Amniotic stem cell (primary cell): ENCODE data around the gene C1orf210.

Experiments
- DNase-seq: peaks from one replicate; lab custom pipeline; 2025; lab: John Stamatoyannopoulos, UW

Gene C1orf210

GRCh38 chr1:43274125-43274803, 11.1 kb downstream of the C1orf210 start:
- no peak for DNase-seq

GRCh38 chr1:43273708-43274107, 11.7 kb downstream of the C1orf210 start:
- no peak for DNase-seq

- no peak for DNase-seq
Measured at GRCh38 chr1:43272576-43273571, 12.5 kb downstream of the C1orf210 start.

GRCh38 chr1:43272161-43272560, 13.2 kb downstream of the C1orf210 start:
- DNase-seq: no peak

GRCh38 chr1:43271186-43272118, 13.9 kb downstream of the C1orf210 start:
- no peak for DNase-seq

GRCh38 chr1:43270421-43271095, 14.8 kb downstream of the C1orf210 start:
- no peak for DNase-seq

- no peak for DNase-seq
Measured at GRCh38 chr1:43269627-43270375, 15.6 kb downstream of the C1orf210 start, which contains the start of gene TMEM125. Gene TMEM125, plus strand, starts transcription at chr1:43269983. Its CDS starts 2,740 bp downstream, at chr1:43272723.

GRCh38 chr1:43267818-43268425, 17.5 kb downstream of the C1orf210 start:
- no peak for DNase-seq

- peak; percentile 7 for DNase-seq
Measured at GRCh38 chr1:43267291-43267805, 18.0 kb downstream of the C1orf210 start.

GRCh38 chr1:43266881-43267280, 18.5 kb downstream of the C1orf210 start:
- no peak for DNase-seq

- no peak for DNase-seq
Measured at GRCh38 chr1:43265431-43265830, 19.9 kb downstream of the C1orf210 start.

GRCh38 chr1:43258370-43258769, 27.0 kb downstream of the C1orf210 start:
- no peak for DNase-seq

- DNase-seq: no peak
Measured at GRCh38 chr1:43256675-43257570, 28.5 kb downstream of the C1orf210 start.

- DNase-seq: no peak
Measured at GRCh38 chr1:43255438-43256210, 29.8 kb downstream of the C1orf210 start.

GRCh38 chr1:43253876-43254275, 31.5 kb downstream of the C1orf210 start:
- DNase-seq: no peak

GRCh38 chr1:43253173-43253572, 32.2 kb downstream of the C1orf210 start:
- no peak for DNase-seq

GRCh38 chr1:43252225-43252624, 33.2 kb downstream of the C1orf210 start:
- no peak for DNase-seq

GRCh38 chr1:43251024-43251423, 34.4 kb downstream of the C1orf210 start:
- DNase-seq: no peak
